Measurements from ENCODE around the gene RALGAPB.
"Not testable (repeated sequence)": the region's sequence is repeated elsewhere in the genome, so short reads cannot be mapped to it uniquely, and the experiment has no call there.

RALGAPB gene

DNA sequence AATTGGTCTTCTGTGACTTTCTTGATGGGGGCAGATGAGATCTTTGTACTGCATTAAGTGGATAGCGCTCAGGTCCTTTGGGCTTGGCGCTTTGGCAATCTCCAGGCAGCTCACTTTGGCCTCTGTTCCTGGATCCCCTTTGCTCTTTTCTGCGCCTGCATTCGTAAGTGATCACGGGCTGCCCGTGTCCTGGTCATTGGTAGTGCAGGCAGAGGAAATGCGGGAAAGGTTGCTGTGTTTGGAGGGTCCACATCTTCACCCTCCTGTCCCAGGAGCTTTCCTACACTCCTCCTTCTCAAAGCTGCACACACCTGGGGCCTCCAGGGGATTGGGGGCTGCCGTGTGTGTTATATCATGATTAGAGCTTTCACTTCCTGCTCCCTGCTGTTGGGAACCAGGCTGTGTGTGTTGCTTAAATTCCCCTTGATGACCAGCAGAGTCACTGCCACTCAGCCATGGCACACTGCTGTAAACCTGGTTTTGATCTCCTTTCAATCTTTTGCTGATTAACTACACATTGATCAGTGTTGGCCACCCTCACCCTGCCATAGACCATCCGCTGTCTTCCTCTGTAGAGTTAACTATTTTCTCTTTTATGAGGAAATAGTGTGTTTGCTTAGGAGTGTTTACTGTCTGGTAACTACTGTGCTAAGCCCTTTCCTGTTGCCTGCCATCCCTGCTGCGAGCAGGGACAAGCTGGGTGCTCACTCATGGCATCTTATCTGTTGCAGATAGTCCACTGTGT lies 24.5 kb upstream of the RALGAPB start:
- DNase-seq = no peak

DNA sequence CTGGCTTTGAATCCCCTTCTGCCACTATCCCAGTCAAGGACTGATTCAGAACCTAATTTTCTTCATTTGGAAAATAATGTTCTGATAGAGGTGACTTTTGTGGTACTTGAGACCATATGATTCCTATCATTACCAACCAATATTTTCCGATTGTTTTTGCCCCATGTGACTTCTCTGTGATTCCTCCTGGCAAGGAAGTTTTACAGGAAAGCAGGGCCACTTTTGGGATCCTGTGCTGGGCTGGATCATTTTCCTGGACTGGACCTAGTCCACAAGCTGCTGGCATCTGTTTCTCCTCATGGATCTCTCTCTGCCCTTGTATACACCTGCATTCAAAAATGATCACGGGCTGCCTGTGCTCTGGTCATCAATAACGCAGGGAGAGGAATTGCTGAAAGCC lies 23.6 kb upstream of the RALGAPB start:
- DNase-seq = no peak

DNA sequence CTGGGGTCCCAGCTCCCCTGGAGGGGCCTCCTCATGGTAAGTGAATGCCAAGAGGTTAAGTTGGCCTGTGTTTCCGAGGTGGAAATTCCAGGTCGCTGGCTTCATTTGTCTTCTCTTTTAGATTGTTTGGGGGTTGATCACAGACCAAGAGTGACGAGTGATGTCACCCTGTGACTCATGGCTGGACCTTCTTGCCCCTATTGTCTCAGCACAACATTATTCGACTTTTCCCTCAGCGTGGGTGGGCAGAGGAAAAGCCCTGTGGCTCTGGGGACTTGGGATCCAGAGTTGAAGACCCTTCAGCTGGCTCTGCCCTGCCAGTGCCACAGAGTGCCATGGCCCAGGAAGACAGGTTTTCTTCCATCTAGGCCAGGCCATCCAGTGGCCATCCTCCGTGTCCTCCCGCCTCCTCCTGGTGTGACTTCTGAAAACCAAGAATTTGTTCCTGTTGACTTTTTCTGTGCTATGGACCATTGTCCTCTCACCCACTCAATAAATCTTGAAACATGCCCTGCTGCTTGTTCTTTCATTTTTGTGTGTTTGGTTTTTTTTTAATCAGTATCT lies 22.1 kb upstream of the RALGAPB start:
- no peak for DNase-seq

DNA sequence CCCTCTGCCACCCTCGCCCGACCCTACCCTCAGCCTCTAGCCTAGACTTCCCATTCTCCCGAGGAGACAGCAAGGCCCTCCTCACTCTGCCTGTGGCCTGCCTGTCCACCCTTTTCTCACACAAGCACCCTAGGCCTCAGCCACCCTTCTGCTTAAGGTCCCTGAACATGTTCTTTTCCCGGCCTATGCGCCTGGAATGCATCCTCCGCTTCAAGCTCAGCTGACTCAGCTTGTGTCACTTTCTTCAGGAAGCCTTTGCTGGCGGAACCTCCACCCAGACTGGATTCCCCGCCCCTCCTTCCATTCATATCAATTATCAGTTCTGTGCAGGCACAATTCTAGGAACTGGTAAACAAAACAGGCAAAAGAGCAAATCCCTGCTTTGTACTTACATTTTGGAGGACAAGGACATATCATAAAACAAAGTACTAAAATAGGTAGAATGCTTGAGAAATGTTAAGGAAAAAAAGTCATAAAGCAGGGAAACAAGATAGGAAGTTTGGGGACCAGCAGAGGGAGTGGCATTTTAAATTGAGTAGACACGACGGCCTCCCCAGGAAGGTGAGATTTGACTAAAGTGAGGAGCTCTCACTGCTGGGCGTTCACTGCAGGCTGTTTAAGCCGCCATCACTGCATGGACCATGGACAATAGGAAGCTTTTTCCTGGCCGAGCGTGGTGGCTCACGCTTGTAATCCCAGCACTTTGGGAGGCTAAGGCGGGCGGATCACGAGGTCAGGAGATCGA lies 19.6 kb upstream of the RALGAPB start:
- no peak for DNase-seq

DNA sequence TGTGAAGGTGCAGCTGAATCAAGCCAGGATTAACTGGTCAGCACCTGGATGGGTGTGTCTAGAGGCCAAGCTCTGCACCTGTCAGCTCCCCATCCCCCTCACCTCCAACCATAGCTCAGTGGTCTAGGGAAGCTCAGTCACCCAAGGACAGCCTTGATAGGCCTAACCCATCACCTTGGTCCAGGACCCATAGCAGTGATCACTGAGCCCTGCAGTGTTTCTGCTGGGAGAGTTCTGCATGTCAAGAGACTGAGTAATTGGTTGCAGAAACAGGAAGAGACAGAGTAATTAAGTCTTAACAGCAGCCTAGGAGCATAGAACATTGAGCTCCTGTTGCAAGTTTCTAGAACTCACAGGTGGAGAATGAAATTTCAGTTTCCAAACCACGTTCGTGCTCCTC lies 18.7 kb upstream of the RALGAPB start:
- no peak for DNase-seq

DNA sequence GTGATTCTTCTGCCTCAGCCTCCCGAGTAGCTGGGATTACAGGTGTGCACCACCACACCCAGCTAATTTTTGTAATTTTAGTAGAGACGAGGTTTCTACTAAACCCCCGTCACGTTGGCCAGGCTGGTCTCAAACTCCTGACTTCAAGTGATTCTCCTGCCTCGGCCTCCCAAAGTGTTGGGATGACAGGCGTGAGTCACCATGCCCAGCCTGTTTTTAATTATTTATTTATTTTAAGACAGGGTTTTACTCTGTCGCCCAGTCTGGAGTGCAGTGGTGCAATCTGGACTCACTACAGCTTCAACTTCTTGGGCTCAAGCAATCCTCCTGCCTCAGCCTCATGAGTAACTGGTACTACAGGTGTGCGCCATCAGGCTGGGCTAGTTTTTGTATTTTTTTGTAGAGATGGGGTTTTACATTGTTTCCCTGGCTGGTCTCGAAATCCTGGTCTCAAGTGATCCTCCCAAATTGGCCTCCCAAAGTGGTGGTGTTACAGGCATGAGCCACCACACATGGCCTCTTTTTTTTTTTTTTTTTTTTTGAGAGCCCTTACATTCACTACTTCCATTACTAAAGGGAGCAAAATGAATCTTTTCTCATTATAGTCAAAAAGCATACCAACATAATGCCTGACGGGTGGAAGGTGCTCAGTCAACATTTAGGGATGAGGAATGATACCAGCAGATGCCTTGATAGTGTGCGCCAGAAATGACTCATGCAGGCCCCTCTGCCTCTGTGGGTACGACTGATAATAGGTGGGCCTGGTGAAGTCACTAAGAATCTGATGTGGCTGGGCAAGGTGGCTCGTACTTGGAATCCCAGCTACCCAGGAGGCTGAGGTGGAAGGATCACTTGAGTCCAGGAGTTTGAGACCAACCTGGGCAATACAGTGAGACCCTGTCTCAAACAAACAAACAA lies 17.8 kb upstream of the RALGAPB start:
- no peak for DNase-seq

DNA sequence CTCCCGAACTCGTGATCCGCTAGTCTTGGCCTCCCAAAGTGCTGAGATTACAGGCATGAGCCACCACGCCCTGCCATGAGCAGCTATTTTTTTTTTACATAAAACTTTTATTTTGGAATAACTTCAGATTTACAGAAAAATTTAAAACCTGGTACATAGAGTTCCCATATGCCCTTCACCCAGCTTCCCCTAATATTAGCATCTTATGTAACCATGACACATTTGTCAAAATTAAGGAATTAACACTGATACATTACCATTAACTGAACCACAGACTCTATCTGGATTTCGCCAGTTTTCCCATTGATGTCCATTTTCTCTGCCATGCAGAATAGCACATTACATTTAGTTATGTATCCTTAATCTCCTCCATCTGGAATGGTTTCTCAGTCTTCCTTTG lies 14.3 kb upstream of the RALGAPB start:
- DNase-seq = no peak

DNA sequence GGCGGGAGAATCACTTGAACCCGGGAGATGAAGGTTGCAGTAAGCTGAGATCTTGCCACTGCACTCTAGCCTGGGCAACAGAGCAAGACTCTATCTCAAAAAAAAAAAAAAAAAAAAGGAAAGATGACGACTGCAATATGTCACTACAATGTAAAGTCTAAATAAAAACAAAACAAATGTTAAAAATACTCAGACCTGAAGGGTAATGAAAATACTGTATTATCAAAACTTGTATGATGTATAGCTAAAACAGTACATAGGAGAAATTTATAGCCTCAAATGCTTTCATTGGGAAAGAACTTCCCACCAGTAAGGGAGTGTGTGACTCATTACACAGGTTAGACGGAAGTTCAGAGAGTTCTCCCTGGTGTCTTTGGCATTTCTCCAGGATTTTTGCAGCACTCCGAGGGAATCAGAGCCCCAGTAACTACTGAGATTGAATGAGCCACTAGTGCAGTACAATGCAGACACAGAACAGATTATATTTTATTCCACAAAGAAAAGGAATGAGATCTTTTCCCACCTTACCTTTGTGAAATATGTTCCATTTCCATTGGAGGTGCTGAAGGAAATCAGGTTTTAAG lies 12.5 kb upstream of the RALGAPB start:
- peak; percentile 41 for DNase-seq

DNA sequence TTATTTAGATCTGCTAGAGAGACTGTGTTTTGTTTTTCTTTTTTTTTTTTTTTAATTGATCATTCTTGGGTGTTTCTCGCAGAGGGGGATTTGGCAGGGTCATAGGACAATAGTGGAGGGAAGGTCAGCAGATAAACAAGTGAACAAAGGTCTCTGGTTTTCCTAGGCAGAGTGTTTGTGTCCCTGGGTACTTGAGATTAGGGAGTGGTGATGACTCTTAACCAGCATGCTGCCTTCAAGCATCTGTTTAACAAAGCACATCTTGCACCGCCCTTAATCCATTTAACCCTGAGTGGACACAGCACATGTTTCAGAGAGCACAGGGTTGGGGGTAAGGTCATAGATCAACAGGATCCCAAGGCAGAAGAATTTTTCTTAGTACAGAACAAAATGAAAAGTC lies 12.0 kb upstream of the RALGAPB start:
- not testable (repeated sequence) for DNase-seq

DNA sequence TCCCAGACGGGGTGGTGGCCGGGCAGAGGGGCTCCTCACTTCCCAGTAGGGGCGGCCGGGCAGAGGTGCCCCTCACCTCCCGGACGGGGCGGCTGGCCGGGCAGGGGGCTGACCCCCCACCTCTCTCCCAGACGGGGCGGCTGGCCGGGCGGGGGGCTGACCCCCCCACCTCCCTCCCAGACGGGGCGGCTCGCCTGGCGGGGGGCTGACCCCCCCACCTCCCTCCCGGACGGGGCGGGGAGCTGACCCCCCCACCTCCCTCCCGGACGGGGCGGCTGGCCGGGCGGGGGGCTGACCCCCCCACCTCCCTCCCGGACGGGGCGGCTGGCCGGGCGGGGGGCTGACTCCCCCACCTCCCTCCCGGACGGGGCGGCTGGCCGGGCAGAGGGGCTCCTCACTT lies 11.5 kb upstream of the RALGAPB start:
- not testable (repeated sequence) for DNase-seq

DNA sequence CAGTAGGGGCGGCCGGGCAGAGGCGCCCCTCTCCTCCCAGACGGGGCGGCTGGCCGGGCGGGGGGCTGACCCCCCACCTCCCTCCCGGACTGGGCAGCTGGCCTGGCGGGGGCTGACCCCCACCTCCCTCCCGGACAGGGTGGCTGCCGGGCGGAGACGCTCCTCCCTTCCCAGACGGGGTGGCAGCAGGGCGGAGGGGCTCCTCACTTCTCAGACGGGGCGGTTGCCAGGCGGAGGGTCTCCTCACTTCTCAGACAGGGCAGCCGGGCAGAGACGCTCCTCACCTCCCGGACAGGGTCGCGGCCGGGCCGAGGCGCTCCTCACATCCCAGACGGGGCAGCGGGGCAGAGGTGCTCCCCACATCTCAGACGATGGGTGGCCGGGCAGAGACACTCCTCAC lies 11.1 kb upstream of the RALGAPB start:
- DNase-seq = not testable (repeated sequence)

DNA sequence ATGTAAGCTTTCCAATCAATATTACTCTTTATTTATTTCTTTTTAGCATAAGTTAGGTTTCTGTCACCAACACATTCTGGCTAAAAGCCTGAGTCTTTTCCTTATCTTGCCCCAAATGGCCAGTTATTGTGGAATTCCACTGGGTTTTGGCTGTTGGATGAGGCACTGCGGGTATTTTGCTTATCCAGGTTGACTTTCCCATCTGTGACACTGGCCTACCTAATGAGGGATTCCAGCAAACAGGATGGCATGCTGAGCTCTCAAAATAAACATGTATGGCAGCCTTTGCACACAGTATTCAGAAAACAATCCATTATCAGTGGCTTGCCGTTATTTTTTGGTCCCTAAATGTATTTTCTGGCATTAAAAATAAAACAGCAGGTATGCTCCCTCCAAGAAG lies 6.5 kb upstream of the RALGAPB start:
- DNase-seq = no peak

DNA sequence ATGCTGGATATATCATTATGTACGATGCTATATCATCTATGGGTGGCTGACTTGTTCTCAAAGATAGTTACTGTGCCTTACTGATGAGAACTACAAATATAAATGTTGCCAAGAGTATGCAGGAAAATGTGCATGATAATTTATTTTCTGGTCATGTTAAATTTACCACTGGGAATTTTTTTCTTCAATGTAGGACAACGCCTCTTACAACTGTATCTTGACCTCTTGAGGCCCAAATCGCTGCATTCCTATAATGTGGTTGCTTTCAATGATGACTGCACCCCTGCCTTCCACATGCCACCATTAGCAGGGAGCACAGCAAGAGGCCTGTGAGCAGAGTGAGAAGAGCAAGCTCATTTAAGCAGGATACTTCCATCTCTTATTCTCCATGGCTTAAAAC lies 5.7 kb upstream of the RALGAPB start:
- no peak for DNase-seq

DNA sequence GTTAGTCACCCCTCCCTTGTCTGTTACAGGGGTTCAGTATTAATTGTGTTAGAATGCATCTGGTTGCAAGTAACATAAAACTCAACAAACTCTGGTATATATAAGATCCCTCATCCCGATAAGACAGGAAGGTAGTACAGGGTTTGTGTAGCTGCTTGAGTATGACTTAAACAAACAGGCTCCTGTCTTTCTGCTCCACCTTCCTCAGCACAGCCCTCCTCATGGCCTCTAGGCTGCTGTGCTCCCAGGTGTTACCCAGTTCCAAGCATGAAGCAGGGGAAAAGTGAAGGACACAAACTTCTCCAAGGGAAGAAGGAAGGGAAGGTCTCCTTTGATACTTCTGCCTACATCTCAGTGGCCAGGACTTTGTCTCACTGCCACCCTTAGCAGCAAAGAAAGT lies 1.4 kb upstream of the RALGAPB start:
- DNase-seq = no peak

DNA sequence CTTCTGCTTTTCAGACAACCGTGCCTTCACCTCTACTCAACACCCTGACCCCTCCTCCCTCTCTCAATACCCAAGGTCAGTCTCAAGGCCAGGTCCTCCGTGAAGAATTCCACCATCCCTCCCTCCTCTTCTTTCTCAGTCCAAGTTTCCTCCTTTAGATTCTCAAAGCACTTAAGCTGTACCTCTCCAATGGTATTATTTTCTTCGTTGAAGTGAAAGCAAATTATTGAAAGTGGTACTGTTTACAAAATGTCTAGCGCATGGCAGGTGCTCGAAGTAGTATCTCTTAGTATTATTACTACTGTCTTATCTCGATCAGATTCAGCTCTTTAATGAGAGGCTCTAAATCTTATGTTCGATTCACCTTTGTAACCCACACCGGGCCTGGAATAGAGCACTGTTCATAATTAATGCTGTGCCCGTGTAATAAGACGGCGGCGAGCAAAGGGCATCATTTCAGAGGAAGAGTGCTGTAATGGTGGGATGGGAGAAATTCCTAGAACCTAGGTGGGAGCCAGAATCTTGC lies 593 bp upstream of the RALGAPB start:
- no peak for DNase-seq

DNA sequence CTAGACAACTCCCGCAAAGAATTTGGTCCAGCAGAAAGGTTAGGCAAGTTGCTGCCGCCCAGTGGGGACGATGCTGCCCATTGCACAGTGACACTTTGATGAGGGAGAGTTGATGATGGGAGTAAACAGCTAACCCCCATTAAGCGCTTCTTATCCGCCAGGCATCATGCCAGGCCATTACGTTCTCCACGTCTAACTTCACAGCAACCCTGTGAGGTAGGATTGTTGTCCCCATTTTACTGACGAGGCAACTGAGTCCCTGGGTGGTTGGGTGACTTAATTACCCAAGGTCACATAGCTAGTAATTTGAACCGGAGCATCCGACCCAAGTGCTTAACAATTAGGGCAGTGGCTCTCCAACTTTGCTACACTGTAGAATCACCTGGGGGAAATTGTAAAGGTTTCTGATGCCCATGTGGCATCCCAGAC lies 738 bp downstream of the RALGAPB start:
- DNase-seq = no peak

DNA sequence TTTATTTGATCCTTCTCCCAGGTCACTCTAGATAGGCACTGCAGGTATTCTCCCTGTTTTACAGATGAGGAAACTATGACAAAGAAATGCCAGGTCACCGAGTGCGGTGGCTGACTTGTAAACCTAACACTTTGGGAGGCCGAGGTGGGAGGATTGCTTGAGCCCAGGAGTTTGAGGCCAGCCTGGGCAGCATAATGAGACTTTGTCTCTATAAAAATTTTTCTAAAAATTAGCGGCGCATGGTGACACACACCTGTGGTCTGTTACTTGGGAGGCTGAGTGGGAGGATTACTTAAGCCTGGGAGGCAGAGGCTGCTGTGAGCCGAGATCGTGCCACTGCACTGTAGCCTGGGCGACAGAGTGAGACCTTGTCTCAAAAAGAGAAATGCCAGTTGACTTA lies 5.1 kb downstream of the RALGAPB start:
- DNase-seq = no peak

DNA sequence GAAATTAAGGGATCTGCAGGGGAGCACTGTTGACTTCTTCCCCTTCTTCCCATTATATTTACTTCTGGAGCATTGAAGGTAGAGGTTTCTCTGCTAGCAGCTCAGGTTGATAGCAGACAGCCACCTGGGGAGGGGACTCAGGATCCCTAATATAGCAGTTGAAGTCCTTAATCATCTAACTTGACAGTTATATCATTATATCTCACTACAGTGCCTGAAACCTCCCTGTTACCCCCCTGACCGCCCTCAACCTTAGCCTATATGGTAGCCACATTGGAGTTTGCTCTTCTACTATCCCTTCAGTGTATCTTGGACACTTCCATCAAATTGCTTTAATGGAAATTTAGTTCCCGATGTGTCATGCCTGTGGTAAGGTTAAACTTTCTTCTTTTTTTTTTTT lies 7.0 kb downstream of the RALGAPB start:
- DNase-seq = no peak

DNA sequence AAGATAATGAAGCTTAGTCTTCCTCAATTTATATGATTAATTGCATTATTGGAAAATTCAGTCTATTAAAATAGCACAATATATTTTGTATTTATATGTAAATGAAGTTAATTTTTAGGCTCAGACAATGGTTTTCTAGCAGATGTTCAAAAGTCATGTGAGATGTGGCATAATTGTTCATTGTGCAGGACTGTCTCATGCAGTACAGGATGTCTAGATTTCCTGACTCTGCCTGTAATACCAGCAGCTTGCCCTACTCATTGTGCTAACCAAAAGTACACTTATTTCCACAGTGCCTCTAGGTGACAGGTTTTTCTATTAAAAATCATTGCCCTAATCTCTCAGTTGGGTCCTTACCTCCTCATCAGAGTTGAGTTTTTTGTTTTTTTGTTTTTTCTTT lies 12.4 kb downstream of the RALGAPB start:
- no peak for DNase-seq

DNA sequence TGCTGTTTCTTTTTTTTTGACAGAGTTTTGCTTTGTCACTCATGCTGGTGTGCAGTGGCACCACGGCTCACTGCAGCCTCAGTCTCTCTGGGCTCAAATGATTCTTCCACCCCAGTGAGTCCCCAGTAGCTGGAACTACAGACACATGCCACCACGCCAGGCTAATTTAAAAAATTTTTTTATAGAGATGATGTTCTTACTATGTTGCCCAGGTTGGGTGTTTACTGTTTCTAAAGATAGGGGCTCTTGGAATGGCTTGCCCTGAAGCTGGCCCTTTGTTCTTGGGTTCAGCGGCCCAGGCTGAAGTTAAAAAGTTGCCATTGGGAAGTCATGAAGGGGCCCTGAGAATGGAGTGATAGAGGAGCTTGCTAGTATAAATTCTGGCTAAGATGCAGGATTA lies 16.5 kb downstream of the RALGAPB start:
- no peak for DNase-seq

DNA sequence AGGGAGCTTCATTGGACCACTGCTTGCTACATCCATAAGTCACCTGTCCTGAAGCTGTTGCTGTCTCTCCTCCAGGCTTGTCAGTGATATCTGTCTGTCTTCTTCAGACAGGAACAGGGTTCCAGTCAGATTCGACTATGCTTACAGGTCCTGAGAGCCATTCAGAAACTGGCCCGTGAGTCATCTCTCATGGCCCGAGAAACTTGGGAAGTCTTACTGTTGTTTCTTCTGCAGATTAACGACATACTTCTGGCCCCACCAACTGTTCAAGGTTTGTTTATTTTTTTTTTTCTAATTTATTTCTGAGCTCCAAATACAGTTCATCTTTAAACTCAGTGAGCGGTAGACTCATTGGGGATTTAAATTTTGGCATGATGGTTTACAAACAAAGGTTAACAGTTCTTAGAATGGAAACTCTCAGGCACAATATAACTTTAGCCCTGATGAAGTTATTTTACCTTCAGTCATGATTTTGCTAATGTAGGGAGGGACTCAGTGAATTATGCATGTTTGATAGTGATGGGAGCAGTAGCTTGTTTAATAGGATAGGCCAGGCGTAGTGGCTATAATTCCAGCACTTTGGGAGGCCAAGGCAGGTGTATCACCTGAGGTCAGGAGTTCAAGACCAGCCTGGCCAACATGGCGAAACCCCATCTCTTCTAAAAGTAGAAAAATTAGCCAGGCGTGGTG lies 24.7 kb downstream of the RALGAPB start:
- DNase-seq = no peak

DNA sequence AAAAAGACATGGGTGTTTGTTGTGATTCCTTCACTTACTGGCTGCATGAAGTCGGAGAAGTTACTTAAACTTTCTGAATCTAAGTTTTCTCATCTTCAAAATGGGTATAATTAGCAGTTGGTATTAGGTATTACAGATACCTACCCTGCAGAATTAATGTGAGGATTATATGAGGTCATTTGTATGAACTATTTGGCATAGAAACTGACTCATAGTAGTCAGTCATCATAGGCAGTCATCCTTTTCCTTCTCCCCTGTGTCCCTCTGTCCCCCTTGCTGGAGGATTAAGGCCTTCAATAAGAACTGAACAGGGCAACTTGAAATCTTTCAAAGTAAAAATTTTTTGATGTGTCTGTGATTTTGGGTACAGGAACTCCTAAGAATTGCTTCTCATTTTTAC lies 26.3 kb downstream of the RALGAPB start:
- DNase-seq = no peak

Measured in DMS 273 treated with DMSO at 0.1 percent for 48 hours (cell line).